HG03175 (cell line): Measurements from ENCODE around the gene SYT4.

Experiments used
- ATAC-seq: cut with Tn5 transposase; IDR thresholded peaks from one replicate; pipeline ENCODE4 v1.9.1; 2021; ENCODE audit warnings: mild to moderate bottlenecking, moderate library complexity; ENCODE audit not compliant: unreplicated experiment

The SYT4 gene

DNA sequence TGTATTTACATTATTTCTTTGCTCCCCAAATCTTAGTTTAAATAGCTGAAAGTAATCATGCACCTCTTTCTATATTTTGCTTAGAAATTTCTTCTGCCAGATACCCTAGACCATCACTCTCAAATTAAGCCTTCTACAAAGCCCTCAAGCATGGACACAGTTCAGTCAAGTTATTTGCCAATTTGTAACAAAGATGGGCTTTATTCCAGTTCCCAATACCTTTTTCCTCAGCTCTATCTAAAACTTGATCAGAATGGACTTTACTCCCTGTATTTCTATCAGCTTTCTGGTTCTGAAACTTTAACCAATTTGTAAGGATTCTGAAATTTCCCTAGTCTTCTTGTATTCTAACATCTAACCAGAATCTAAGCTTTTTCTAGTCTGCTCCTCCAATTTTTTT is 56.6 kb downstream of the SYT4 start:
- ATAC-seq, result no peak
